ENCODE results near the gene CNPY2. TPM values are rescaled to one million over a fixed set of nuclear protein-coding genes. Genes with fewer than 3 reads are reported as not detected.
"Not testable (repeated sequence)": the region's sequence is repeated elsewhere in the genome, so short reads cannot be mapped to it uniquely, and the experiment has no call there.

The CNPY2 gene
- total RNA-seq, 2 donors from 2014 or later = 70.8 to 90.5 TPM

DNA sequence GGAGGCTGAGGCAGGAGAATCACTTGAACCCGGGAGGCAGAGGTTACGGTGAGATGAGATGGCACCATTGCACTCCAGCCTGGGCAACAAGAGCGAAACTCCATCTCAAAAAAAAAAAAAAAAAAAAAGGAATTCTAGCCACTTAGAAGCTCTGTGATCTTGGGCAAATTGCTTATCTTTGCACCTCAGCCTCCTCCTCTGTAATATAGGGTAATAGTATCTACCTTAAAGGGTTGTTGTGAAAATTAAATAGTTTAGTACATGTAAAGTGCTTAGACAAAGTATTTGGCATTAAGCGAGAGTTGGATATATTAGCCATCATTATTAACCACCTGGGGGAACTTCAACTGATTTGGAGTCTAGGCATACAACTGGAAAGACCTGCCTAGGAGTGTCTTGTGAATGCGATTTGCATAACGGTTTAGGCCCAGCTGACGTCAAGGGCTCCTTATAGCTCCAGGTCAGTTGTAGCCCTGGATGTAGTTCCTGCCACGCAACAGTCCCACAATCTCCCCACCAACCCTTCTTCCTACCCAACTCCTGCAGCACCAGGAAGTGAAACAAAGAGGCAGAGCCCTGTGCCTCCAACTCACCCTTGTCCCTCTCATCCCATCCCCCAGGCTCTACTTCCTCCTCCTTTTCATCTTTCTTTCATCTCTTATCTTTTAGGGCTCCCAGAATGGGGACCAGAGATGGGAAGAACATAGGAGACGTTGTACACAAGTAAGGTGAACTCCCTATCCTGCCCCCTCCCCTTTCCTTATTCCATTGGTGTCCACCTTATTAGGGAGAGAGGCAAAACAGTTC is 20.8 kb upstream of the CNPY2 start:
- DNase-seq (peak in 1 of 2 donors; percentile 52), ATAC-seq (no peak)
- intact Hi-C loops (cut with DNase I, micrococcal nuclease) = no loop called here

DNA sequence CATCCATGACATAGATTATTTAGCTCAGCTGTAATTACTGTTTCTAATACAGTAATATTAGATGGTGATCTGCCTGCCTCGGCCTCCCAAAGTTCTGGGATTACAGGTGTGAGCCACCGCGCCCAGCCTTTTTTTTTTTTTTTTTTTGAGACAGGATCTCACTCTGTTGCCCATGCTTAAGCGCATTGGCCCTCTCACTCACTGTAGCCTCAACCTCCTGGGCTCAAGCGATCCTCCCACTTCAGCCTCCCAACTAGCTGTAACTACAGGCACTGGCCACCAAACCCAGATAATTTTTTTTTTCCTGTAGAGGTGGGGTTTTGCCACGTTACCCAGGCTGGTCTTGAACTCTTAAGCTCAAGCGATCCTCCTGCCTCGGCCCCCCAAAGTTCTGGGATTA is 19.7 kb upstream of the CNPY2 start:
- DNase-seq; intact Hi-C loops (cut with DNase I, micrococcal nuclease); ATAC-seq: not testable (repeated sequence)

DNA sequence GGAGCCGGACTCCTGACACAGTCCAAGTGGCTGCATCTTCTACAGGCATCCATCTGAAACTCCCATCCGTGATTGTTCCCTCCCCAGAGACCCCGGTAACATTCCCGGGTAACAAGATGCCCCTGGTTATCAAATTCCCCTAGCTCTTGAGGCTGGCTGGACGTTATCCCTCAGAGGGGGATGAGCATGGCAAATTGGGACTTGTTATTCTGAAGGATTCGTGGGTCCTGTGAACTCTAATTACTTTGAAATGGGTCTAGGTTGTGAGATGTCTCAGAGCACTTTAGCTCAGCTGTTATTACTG is 18.7 kb upstream of the CNPY2 start:
- DNase-seq (no peak), ATAC-seq (no peak)
- intact Hi-C loops (cut with DNase I, micrococcal nuclease) = no loop called here

DNA sequence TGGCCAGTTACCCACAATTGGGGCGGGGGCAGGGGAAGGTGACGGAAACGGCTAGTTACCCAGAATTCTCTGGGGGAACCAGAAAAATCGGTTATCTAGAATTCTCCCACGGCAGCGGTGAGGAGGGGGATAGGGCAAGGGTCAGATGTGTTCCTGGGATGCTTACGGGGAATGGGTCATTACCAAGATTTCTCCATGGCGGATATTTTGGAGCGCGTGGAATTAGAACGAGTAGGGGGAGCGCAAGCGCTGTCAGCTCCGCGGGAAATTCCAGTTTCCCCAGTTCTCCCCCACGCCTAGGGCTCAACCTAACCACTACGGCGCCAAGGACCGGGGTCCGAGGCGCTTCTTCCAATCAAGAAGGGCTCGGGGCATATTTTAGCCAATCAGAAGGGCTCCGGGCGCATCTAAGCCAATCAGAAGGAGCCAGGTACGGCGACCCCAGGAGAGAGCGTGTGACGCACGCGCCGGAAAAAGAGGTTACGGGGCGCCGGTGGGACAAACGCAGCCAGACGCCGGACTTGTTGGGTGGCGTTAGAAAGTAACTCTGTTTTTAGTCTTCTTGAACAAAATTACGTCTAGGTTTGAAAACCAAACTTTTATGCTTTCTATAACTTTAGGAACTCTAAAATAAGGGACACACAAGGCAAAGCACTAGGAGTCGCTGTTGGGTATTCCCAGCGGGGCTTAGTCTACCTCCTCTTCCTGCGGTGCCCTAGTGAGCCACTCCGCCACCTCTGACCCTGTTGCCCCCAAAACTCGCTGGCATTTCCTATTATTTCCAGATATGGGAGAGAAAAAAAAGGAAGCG is 18.1 kb upstream of the CNPY2 start, which contains the start of gene PAN2:
TSS of gene PAN2 (minus strand) at position 322 of the 811 bp plus-strand sequence. CDS start 906 bp downstream, outside the sequence.
- intact Hi-C loops (cut with DNase I, micrococcal nuclease) = no loop called here
- DNase-seq (peak; percentile 95 to 97), ATAC-seq (peak; percentile 97)

DNA sequence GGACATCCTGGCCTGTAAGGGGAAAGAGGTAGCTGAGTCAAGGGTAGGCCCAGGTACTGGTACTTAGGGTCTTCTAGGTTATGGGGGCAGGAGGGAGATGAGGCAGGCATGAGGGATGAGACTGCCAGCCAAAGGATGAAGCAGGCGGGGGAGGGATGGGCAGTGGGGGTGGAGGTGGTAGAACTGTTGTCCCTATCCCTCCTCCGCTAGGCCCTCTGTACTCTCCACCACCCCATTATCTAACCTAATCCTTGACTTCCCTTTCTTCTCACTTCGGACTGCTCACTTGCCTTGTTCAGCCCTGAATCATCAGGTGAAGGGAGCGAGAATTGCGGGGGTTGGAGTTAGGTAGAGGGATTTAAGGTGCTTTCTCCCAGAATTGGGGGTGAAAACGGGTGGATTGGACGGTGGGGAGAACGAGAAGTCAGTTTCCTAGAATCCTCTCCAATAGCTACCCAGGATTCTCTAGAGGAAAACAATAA is 17.4 kb upstream of the CNPY2 start:
- intact Hi-C loops (cut with DNase I, micrococcal nuclease) = no loop called here
- ATAC-seq = peak; percentile 2
- DNase-seq = peak in 1 of 2 donors; percentile 14

DNA sequence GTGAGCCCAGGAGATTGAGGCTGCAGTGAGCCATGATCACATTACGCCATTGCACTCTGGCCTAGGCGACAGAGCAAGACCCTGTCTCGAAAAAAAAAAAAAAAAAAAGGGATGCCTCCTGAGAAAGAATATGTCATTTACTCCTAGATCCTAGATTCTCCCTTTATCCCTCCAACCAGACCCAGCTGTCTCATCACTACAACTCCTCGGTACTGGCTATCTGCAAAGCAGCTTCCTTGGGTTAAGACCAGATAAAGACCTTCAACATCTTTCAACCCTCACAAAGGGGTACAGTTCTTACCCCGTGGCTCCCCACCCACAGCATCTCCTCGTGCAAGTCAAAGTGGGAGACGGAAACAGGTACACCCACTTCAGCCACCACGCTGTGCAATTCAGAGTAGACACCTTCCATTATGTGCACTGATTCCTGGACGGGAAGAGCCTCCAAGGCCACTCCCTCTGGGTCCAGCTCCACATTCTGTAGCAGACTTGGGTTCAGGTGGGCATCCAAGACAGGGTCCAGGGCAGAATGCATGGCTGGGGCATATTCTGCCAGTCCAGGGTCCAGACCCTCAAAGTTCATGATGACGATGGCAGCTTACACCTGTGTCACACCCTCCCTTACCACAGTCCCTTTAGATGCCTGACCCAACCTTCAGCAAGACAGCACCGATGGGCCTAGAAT is 16.9 kb upstream of the CNPY2 start:
- no peak for ATAC-seq
- no peak for DNase-seq
- intact Hi-C loops (cut with DNase I, micrococcal nuclease) = no loop called here

DNA sequence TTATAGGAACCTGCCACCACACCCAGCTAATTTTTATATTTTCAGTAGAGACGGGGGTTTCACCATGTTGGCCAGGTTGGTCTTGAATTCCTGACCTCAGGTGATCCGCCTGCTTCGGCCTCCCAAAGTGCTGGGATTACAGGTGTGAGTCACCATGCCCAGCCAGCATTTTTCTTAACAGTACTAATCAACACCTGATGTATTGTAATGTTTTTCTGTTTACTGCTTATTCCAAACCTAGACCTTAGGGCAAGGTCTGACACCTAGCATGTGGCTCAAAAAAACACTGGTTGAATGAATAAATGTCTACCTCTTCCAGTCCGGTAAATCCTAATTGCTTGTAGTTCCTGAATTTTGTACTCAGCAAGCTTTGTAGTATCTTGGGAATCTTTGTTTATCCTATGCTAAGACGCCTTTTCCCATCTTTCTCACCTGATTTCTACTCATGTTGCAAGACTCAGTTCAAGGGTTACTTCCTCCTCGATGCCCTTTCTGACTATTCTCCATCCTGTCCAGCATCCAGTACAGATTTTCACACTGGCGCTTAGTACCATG is 15.2 kb upstream of the CNPY2 start:
- intact Hi-C loops (cut with DNase I, micrococcal nuclease) = no loop called here
- ATAC-seq = no peak
- DNase-seq = no peak

DNA sequence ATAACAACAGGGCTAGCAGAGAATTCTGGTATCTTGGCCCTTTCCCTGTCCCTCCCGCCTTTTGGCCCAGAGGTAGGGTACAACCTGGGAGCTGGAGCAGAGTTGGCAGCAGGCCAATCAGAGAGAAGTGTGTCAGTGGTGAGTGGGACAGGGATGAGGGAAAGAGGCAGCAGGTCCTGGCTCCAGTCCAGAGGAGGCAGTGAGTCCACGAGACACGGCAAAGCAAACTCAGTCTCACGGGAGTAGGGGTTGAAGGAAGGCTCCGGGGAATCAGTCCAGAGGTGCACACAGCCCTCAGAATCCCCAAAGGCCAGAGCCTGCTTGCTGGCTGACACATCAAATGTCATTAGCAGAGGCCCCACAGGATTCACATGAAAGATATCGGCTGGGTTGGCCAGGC is 10.7 kb upstream of the CNPY2 start:
- intact Hi-C loops (cut with DNase I, micrococcal nuclease) = no loop called here
- no peak for DNase-seq
- ATAC-seq = no peak

DNA sequence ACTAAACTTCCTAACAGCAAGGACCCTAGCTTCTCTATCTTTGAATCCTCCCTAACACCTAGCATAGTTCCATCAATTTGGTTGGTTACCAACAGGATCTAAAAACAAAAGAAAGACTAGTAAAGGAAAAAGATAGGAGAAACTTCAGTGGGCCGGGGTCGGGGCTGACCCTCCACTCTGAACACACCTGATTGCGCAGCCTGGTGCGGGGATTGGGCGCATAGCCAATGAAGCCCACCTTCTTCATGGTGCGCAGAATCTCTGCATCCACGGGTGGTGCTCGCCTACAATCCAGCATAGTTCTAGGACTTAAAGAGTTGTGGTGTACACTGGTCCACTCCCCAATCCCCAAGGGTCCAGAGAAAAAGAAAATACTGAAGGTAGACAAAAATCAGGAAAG is 10.3 kb upstream of the CNPY2 start:
- intact Hi-C loops (cut with DNase I, micrococcal nuclease) = no loop called here
- no peak for ATAC-seq
- DNase-seq = no peak

DNA sequence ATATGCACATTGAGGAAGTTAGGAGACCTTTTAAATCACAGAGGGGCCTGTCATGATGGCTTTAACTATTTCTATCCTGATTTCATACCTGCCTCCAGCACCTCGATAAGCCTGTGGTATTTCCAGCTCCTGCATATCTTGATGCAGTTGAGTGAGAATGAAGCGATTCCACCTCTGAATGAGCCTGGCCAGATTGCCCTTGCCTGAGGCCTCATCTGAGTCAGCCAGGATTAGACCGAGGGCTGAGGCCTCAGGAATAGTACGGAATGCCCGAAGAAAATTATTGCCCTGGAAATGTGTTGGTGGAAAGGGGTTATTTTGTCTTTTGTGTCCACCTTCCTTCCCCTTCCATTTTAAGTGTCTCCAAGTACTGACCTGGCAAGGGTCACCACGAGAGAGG is 8.4 kb upstream of the CNPY2 start:
- ATAC-seq = no peak
- intact Hi-C loops (cut with DNase I, micrococcal nuclease) = no loop called here
- no peak for DNase-seq

DNA sequence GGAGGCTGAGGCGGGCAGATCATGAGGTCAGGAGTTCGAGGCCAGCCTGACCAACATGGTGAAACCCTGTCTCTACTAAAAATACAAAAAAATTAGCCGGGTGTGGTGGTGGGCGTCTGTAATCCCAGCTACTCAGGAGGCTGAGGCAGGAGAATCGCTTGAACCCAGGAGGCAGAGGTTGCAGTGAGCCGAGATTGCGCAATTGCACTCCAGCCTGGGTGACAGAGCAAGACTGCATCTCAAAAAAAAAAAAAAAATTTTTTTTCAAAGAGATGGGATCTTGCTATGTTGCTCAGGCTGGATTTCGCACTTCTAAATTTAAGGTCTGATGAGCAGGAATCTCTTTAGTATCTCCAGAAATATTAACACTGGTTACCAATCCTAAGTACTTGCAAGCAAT is 5.8 kb upstream of the CNPY2 start:
- DNase-seq; intact Hi-C loops (cut with DNase I, micrococcal nuclease); ATAC-seq: not testable (repeated sequence)

DNA sequence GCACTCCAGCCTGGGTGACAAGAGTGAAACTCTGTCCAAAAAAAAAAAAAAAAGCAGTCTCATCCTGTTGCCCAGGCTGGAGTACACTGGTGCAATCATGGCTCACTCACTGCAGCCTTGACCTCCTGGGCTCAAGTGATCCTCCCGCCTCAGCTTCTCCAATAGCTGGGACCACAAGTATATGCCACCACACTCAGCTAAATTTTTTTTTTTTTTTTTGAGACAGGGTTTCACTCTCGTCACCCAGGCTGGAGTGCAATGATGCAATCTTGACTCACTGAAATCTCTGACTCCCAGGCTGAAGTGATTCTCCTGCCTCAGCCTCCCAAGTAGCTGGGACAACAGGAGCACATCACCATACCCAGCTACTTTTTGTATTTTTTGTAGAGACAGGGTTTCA is 5.2 kb upstream of the CNPY2 start:
- no peak for DNase-seq
- ATAC-seq = no peak
- intact Hi-C loops (cut with DNase I, micrococcal nuclease) = no loop called here

DNA sequence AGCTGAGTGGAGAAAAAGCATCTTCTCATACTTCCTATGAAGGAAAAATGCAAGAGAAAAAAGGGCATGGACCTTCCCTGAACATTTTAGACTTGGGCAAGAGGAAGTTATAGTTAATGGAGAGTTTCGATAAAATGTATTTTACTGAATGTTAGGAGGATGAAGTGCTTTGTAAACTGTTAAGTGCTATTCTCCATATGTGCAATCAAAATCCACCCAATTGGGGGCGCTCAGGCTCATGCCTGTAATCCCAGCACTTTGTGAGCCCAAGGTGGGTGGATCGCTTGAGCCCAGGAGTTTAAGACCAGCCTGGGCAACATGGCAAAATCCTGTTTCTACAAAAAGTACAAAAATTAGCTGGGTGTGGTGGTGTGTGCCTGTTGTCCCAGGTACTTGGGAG is 1.9 kb upstream of the CNPY2 start:
- no peak for DNase-seq
- ATAC-seq = no peak
- intact Hi-C loops (cut with DNase I, micrococcal nuclease) = loop anchor here in 1 of 2 donors (10.0 kb wide), 1 partner anchor 147 kb away; the partner anchor contains the start of gene SPRYD4

DNA sequence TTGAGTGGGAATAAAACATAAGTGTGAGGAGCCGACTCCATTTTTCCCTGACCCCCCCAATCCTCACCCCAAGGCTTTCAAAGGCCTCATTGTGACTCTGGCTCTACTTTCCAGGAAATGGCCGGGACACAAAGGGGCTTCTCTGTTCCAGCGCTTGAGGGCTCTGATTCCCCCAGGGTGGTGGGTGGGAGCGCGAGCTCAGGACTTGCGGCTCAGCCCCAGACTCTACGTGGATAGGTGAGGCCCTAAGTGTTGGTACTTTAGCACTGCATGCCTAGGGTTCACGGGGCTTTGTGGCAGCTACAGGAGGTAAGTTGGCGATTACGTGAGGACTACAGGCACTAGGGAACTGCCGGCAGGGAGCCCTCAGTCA is 553 bp downstream of the CNPY2 start:
- DNase-seq = no peak
- intact Hi-C loops (cut with DNase I, micrococcal nuclease) = loop anchor here in 1 of 2 donors (10.0 kb wide), 1 partner anchor 150 kb away; the partner anchor contains the start of gene SPRYD4
- ATAC-seq = peak; percentile 32

DNA sequence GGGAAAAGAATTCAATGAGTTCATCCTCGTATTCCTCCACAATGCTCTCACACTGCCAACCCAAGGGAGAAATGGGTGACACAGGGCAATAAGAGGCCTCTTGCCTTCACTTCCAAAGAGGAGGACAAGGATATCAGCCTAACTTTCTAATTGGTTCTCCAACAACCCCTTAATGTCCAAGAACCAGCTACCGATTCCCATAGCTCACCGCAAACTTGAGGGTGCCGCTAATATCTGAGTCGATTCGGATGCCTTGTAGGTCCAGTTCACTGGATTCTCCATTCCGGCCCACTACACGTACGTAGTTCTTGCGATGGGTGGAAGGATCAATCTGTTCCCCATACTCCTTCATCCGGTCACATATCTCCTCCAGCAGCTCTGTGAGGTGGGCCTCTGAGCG is 4.8 kb downstream of the CNPY2 start:
- no peak for ATAC-seq
- intact Hi-C loops (cut with DNase I, micrococcal nuclease) = loop anchor here in 1 of 2 donors (10.0 kb wide), 1 partner anchor 154 kb away; the partner anchor contains the start of gene SPRYD4
- DNase-seq = no peak

DNA sequence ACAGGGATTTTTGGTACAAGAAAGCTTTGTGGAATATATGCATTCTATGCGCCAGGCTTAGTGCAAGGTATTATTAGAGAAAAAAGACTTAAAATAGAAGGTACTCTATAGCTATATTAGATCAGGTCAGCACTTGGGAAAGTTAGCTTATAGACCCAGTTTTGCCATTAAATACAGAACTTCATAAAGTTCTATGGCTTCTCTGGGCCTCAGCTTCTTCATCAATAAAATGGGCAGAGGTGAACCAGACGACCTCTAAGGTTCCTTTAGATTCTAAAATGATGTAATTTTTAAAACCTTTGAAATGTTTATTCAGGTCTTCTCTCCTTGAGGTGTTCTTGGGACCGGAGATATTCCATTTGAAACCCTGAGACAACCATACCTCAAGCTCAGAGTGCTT is 7.1 kb downstream of the CNPY2 start:
- ATAC-seq (no peak), DNase-seq (no peak)
- intact Hi-C loops (cut with DNase I, micrococcal nuclease) = no loop called here

DNA sequence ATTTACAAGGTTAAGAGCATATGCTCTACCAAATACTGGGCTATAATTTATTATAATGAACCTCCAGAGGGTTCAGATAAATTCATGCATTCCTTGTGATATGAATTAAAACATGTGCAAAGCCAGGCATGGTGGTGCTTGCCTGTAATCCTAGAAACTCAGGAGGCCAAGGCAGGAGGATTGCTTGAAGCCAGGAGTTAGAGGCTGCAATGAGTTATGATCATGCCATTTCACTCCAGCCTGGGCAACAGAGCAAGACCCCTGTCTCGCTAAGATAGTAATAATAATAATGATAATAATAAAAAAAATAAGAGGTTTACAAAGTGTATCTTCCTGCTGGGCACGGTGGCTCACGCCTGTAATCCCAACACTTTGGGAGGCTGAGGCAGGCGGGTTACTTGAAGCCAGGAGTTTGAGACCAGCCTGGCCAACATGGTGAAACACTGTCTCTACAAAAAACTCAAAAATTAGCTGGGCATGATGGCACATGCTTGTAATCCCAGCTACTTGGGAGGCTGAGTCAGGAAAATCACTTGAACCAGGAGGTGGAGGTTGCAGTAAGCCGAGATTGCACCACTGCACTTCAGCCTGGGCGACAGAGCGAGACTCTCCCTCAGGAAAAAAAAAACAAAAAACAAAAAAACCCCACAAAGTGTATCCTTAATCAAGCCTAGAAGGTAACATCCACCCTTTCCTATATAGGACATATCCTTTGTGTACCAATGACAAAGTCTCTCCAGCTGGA is 8.4 kb downstream of the CNPY2 start:
- intact Hi-C loops (cut with DNase I, micrococcal nuclease) = no loop called here
- DNase-seq (no peak), ATAC-seq (no peak)

DNA sequence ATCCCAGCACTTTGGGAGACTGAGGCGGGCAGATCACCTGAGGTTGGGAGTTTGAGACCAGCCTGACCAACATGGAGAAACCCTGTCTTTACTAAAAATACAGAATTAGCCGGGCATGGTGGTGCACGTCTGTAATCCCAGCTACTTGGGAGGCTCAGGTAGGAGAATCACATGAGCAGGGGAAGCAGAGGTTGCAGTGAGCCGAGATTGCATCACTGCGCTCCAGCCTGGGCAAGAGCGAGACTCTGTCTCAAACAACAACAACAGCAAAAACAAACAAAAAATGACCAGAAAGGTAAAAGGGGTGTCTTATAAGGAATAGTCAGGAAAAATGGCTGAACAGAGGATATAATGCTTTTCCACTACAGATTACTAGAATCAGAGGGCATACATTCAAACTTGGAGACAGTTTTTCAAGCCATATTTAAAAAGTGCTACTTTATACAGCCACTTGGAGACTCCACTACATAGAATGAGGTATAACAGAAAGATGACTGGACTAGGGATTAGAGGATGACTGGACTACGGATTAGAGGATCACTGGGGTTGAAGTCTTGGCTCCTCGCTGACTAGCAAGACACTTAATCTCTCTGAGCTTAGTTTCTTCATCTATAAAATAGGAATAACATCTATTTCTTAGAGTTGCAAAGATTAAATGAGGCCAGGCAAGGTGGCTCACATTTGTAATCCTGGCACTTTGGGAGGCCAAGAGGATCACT is 10.8 kb downstream of the CNPY2 start:
- intact Hi-C loops (cut with DNase I, micrococcal nuclease) = no loop called here
- ATAC-seq = no peak
- DNase-seq = no peak

Measured in left colon (tissue), 2 donors.